ENCODE measurements around the gene C6orf47.

The C6orf47 gene

DNA sequence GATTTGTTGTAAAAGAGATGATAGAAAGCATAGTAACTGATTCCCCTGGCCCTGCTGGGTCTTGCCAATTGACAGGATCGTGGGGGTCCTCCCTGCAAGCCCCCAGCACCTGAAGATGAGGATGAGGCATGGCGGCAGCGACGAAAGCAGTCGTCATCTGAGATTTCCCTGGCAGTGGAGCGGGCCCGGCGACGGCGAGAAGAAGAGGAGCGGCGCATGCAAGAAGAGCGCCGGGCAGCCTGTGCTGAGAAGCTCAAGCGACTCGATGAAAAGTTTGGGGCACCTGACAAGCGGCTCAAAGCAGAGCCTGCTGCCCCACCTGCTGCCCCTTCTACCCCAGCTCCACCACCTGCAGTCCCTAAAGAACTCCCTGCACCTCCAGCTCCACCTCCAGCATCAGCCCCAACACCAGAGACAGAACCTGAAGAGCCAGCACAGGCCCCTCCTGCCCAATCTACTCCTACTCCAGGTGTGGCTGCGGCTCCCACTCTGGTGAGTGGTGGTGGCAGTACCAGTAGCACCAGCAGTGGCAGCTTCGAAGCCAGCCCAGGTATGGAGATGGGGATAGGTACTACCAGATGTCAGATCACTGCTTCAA, 32.8 kb downstream of the C6orf47 start:
- no peak for DNase-seq (ENCODE audit: low read depth)
- TF ChIP-seq CTCF (IDR thresholded peaks at IDR 0.05; ENCODE audit: insufficient read depth, low read depth, low read length, missing control alignments), result no peak
- no peak overlapping the region for H3K4me3 ChIP-seq (ENCODE audit: low read length)

DNA sequence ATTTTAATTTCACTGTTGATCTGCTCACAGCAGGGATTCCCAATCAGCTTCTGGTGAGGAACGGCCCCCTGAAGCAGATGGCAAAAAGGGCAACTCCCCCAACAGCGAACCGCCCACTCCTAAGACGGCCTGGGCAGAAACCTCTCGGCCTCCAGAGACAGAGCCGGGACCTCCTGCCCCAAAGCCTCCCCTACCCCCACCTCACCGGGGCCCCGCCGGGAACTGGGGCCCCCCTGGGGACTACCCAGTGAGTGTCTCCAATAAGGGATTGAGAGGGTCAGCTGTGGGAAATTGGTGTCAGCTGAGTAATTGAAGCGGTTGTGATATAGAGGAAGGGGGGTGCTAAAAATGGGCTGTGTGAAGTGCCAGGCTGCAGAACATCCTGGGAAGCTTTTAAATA, 33.6 kb downstream of the C6orf47 start:
- H3K4me3 ChIP-seq (ENCODE audit: low read length), result no peak overlapping the region
- no peak for DNase-seq (ENCODE audit: low read depth)

GRCh38 chr6:31624070-31624469, 36.5 kb downstream of the C6orf47 start:
- no peak for DNase-seq (ENCODE audit: low read depth)
- H3K4me3 ChIP-seq (ENCODE audit: low read length), result no peak overlapping the region
- TF ChIP-seq CTCF (IDR thresholded peaks at IDR 0.05; ENCODE audit: insufficient read depth, low read depth, low read length, missing control alignments), result no peak

More for the DNA sequence above, 33.6 kb downstream of the C6orf47 start:
- no peak for TF ChIP-seq CTCF (IDR thresholded peaks at IDR 0.05; ENCODE audit: insufficient read depth, low read depth, low read length, missing control alignments)

GRCh38 chr6:31622684-31623091, 37.9 kb downstream of the C6orf47 start:
- peak; percentile 76 for DNase-seq (ENCODE audit: low read depth)
- TF ChIP-seq CTCF (IDR thresholded peaks at IDR 0.05; ENCODE audit: insufficient read depth, low read depth, low read length, missing control alignments), result no peak
- peak overlapping the region; percentile 82 for H3K4me3 ChIP-seq (ENCODE audit: low read length)

- H3K4me3 ChIP-seq (ENCODE audit: low read length), result peak overlapping the region; percentile 82
- peak; percentile 25 for DNase-seq (ENCODE audit: low read depth)
- no peak for TF ChIP-seq CTCF (IDR thresholded peaks at IDR 0.05; ENCODE audit: insufficient read depth, low read depth, low read length, missing control alignments)
Measured at GRCh38 chr6:31621991-31622390, 38.6 kb downstream of the C6orf47 start.

DNA sequence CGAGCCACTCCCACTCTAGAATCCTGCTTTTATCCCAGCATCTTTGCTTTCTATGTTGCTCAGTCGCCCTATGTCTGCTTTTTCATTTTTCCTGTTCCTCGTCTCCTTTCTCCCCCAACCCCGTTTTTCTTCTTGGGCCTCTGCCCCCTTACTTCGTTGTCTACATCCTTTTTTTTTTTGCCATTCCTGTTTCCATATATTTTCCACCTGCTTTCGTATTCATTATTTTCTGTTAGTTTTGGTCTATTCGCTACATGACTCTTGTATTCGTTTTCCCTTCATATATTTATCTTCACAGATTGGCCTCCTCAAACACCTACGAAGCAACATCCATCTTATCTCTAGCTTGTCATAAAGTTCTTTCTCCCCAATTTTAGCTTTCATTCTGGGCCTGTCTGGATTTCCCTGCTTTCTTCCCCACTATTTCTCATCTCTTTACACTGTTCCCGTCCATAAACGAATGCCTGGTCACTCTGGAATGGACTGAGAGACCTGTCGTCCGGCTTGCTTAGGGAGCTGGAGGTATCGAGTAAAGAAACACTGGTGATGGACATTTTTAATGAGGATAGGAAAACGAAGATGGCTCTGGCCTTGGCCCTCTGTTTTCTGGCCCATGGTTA, 39.1 kb downstream of the C6orf47 start:
- no peak for DNase-seq (ENCODE audit: low read depth)
- H3K4me3 ChIP-seq (ENCODE audit: low read length), result peak overlapping the region; percentile 82
- TF ChIP-seq CTCF (IDR thresholded peaks at IDR 0.05; ENCODE audit: insufficient read depth, low read depth, low read length, missing control alignments), result no peak
